Esophagus squamous epithelium (tissue), 5 donors: ENCODE measurements around the gene TP53RK. TPM values are rescaled to one million over a fixed set of nuclear protein-coding genes. Genes with fewer than 3 reads are reported as not detected.

Experiments
- DNase-seq: peaks from one replicate; lab custom pipeline; 2025; lab: John Stamatoyannopoulos, UW
- H3K27ac ChIP-seq, 4 donors: fragments of 200-600 bp; sonication (generic); one replicate each; pipeline ENCODE4 v1.5.1; 2016 to 2019; ENCODE audit warnings: mild to moderate bottlenecking in 1 of 4
- H3K27me3 ChIP-seq, 4 donors: fragments of 200-600 bp; sonication (generic); 1 replicate in 3 of 4; 2 replicates in 1 of 4; pipeline versions ENCODE4 v1.5.1 to v1.6.0; 2017 to 2021; ENCODE audit warnings: antibody characterized with exemption in 1 of 4
- H3K36me3 ChIP-seq, 3 donors: fragments of 200-600 bp; sonication (generic); one replicate each; pipeline ENCODE4 v1.5.1; 2016 to 2019
- H3K4me1 ChIP-seq, 3 donors: fragments of 200-600 bp; sonication (generic); one replicate each; pipeline ENCODE4 v1.5.1; 2017 to 2019
- H3K4me3 ChIP-seq, 4 donors: fragments of 200-600 bp; sonication (generic); 1 replicate in 3 of 4; 2 replicates in 1 of 4; pipeline ENCODE4 v1.5.1; 2016 to 2019; ENCODE audit warnings: mild to moderate bottlenecking in 2 of 4, moderate library complexity in 1 of 4
- H3K9me3 ChIP-seq, 3 donors: fragments of 200-600 bp; sonication (generic); one replicate each; pipeline ENCODE4 v1.5.1; 2016 to 2019
- CTCF ChIP-seq, 6 experiments: fragments of 450-650 bp in 4 of 6; fragments of 200-600 bp in 2 of 6; sonication (generic) in 2 of 6; IDR thresholded peaks; one replicate each; pipeline ENCODE4 v1.5.1; 2016 to 2019; ENCODE audit warnings: antibody characterized with exemption in 6 of 6, mild to moderate bottlenecking in 4 of 6, moderate library complexity in 4 of 6
- POLR2A ChIP-seq, 4 donors: fragments of 450-650 bp; IDR thresholded peaks; one replicate each; pipeline ENCODE4 v1.6.1; 2017; ENCODE audit warnings: antibody characterized with exemption in 4 of 4, mild to moderate bottlenecking in 4 of 4, moderate library complexity in 3 of 4
- WGBS, 2 donors: methylation state at CpG; one replicate each; pipeline ENCODE4 v1.1.5; 2018; 5-methylcytosine and 5-hydroxymethylcytosine counted together
- intact Hi-C: fragments of 100-400 bp; cut with DNase I; formaldehyde crosslinking; loops from one replicate; pipeline ENCODE4 v1.15.0; 2022
- total RNA-seq, 4 donors: library from RNA; depleted of rRNA; stranded (reverse); fragments of >200 nt; gene quantifications; one replicate each; pipeline ENCODE4 v1.1.0, GENCODE V29; 2016
- donor health status: DM: yes; HTN: yes; CAD: no.

The TP53RK gene
- total RNA-seq, 4 donors from 2014 or later: 14.3 to 20.2 (median 17.1) TPM

GRCh38 chr20:46648903-46649649, 40.2 kb downstream of the TP53RK start:
- TF ChIP-seq POLR2A (IDR thresholded peaks at IDR 0.05) (no peak), CTCF (IDR thresholded peaks at IDR 0.05) (no peak)
- no peak for DNase-seq
- no peak overlapping the region for H3K4me3 ChIP-seq
- H3K36me3 ChIP-seq: no peaks in the 10 kb centered on the region
- H3K9me3 ChIP-seq: no peaks in the 10 kb centered on the region
- H3K27ac ChIP-seq: no peak overlapping the region
- H3K27me3 ChIP-seq: peaks cover 0 to 42% (median 0%) of the 10 kb centered on the region in 4 donors
- peaks cover 0 to 7% (median 0%) of the 10 kb centered on the region in 3 donors for H3K4me1 ChIP-seq
- intact Hi-C loops: no loop called here
- WGBS, 2 donors: 61 to 79% methylated on average over 5 to 8 of the region's 8 CpGs

GRCh38 chr20:46647469-46647868, 41.8 kb downstream of the TP53RK start:
- WGBS, 2 donors: 42 to 56% methylated on average over 4 of the region's 4 CpGs
- H3K27me3 ChIP-seq: peaks cover 0 to 36% (median 0%) of the 10 kb centered on the region in 4 donors
- H3K4me1 ChIP-seq: peaks cover 0 to 7% (median 0%) of the 10 kb centered on the region in 3 donors
- no peak for TF ChIP-seq CTCF (IDR thresholded peaks at IDR 0.05)
- no peak for TF ChIP-seq POLR2A (IDR thresholded peaks at IDR 0.05)
- no peak overlapping the region for H3K4me3 ChIP-seq
- H3K9me3 ChIP-seq: no peaks in the 10 kb centered on the region
- DNase-seq: no peak
- no peaks in the 10 kb centered on the region for H3K36me3 ChIP-seq
- H3K27ac ChIP-seq: no peak overlapping the region
- intact Hi-C loops: no loop called here

GRCh38 chr20:46646659-46647380, 42.4 kb downstream of the TP53RK start:
- no peak for DNase-seq
- Histone ChIP-seq H3K4me1 (peaks cover 0 to 7% (median 0%) of the 10 kb centered on the region in 3 donors), H3K36me3 (no peaks in the 10 kb centered on the region), H3K27ac (no peak overlapping the region), H3K4me3 (no peak overlapping the region), H3K9me3 (no peaks in the 10 kb centered on the region), H3K27me3 (peaks cover 0 to 29% (median 0%) of the 10 kb centered on the region in 4 donors)
- TF ChIP-seq POLR2A (IDR thresholded peaks at IDR 0.05) (no peak), CTCF (IDR thresholded peaks at IDR 0.05) (no peak)
- 90 to 91% methylated on average over 2 to 3 of the region's 3 CpGs for WGBS, 2 donors
- intact Hi-C loops: no loop called here

- Histone ChIP-seq H3K27me3 (peaks cover 0 to 22% (median 0%) of the 10 kb centered on the region in 4 donors), H3K4me3 (no peak overlapping the region), H3K36me3 (no peaks in the 10 kb centered on the region), H3K27ac (no peak overlapping the region), H3K9me3 (no peaks in the 10 kb centered on the region), H3K4me1 (peaks cover 0 to 2% (median 0%) of the 10 kb centered on the region in 3 donors)
- intact Hi-C loops: no loop called here
- TF ChIP-seq POLR2A (IDR thresholded peaks at IDR 0.05) (no peak), CTCF (IDR thresholded peaks at IDR 0.05) (no peak)
- no peak for DNase-seq
- 66 to 84% methylated on average over 4 of the region's 4 CpGs for WGBS, 2 donors
These were observed 43.1 kb downstream of the TP53RK start for GRCh38 chr20:46646122-46646521.

GRCh38 chr20:46644733-46645132, 44.5 kb downstream of the TP53RK start:
- DNase-seq: no peak
- intact Hi-C loops: no loop called here
- no peaks in the 10 kb centered on the region for H3K9me3 ChIP-seq
- 78 to 86% methylated on average over 1 of the region's 1 CpG for WGBS, 2 donors
- H3K4me1 ChIP-seq: no peaks in the 10 kb centered on the region
- H3K27me3 ChIP-seq: peaks cover 0 to 8% (median 0%) of the 10 kb centered on the region in 4 donors
- no peaks in the 10 kb centered on the region for H3K36me3 ChIP-seq
- H3K4me3 ChIP-seq: no peak overlapping the region
- no peak overlapping the region for H3K27ac ChIP-seq
- no peak for TF ChIP-seq CTCF (IDR thresholded peaks at IDR 0.05)
- no peak for TF ChIP-seq POLR2A (IDR thresholded peaks at IDR 0.05)
